Measurements from ENCODE around the gene WWOX.

The WWOX gene

GRCh38 chr16:79099716-79100115 is 1000.3 kb downstream of the WWOX start:
- DNase-seq (ENCODE audit: low read depth in 2 of 2): no peak
- H3K4me3 ChIP-seq (replicated peaks in 1 of 2; ENCODE audit: low read depth in 2 of 2, low read length in 2 of 2): no peak overlapping the region
- TF ChIP-seq, protein P1, sequence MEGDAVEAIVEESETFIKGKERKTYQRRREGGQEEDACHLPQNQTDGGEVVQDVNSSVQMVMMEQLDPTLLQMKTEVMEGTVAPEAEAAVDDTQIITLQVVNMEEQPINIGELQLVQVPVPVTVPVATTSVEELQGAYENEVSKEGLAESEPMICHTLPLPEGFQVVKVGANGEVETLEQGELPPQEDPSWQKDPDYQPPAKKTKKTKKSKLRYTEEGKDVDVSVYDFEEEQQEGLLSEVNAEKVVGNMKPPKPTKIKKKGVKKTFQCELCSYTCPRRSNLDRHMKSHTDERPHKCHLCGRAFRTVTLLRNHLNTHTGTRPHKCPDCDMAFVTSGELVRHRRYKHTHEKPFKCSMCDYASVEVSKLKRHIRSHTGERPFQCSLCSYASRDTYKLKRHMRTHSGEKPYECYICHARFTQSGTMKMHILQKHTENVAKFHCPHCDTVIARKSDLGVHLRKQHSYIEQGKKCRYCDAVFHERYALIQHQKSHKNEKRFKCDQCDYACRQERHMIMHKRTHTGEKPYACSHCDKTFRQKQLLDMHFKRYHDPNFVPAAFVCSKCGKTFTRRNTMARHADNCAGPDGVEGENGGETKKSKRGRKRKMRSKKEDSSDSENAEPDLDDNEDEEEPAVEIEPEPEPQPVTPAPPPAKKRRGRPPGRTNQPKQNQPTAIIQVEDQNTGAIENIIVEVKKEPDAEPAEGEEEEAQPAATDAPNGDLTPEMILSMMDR (IDR thresholded peaks at IDR 0.05; ENCODE audit: low read depth, low read length): no peak

GRCh38 chr16:79100447-79100846 is 1001.0 kb downstream of the WWOX start:
- TF ChIP-seq, protein P1 (IDR thresholded peaks at IDR 0.05; ENCODE audit: low read depth, low read length): no peak
- DNase-seq (ENCODE audit: low read depth in 2 of 2): no peak
- H3K4me3 ChIP-seq (replicated peaks in 1 of 2; ENCODE audit: low read depth in 2 of 2, low read length in 2 of 2): no peak overlapping the region

- DNase-seq (ENCODE audit: low read depth in 2 of 2): no peak
- H3K4me3 ChIP-seq (replicated peaks in 1 of 2; ENCODE audit: low read depth in 2 of 2, low read length in 2 of 2): no peak overlapping the region
- TF ChIP-seq, protein P1 (IDR thresholded peaks at IDR 0.05; ENCODE audit: low read depth, low read length): no peak
These were observed 1002.0 kb downstream of the WWOX start for GRCh38 chr16:79101491-79101890.

DNA sequence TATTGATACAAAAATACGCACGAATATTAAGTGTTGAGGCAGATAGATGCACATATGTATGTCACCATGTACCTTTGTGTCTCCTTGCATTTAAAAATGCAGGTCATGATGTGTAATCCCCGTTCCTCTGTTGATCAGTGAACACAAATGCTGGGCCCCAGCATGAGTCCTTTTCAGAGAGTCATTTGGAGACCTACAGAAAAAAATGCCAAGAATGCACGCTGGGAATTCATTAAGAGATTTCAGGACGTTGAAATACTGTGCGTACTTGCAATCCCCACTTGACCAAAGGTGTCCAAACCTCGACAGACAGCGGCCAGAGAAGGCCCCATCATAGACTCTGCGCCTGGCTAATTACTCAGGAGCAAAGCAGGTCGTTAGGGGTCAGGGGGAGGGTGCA is 1005.1 kb downstream of the WWOX start:
- TF ChIP-seq, protein P1 (IDR thresholded peaks at IDR 0.05; ENCODE audit: low read depth, low read length): no peak
- H3K4me3 ChIP-seq (replicated peaks in 1 of 2; ENCODE audit: low read depth in 2 of 2, low read length in 2 of 2): no peak overlapping the region
- DNase-seq (ENCODE audit: low read depth in 2 of 2): no peak

- TF ChIP-seq, protein P1 (IDR thresholded peaks at IDR 0.05; ENCODE audit: low read depth, low read length): no peak
These were observed 1007.8 kb downstream of the WWOX start for GRCh38 chr16:79107301-79107700.

GRCh38 chr16:79109771-79110170 is 1010.3 kb downstream of the WWOX start:
- H3K4me3 ChIP-seq (replicated peaks in 1 of 2; ENCODE audit: low read depth in 2 of 2, low read length in 2 of 2): no peak overlapping the region
- TF ChIP-seq, protein P1 (IDR thresholded peaks at IDR 0.05; ENCODE audit: low read depth, low read length): no peak
- no peak for DNase-seq (ENCODE audit: low read depth in 2 of 2)

More at GRCh38 chr16:79107301-79107700, 1007.8 kb downstream of the WWOX start:
- DNase-seq (ENCODE audit: low read depth in 2 of 2): no peak
- no peak overlapping the region for H3K4me3 ChIP-seq (replicated peaks in 1 of 2; ENCODE audit: low read depth in 2 of 2, low read length in 2 of 2)

GRCh38 chr16:79110242-79110641 is 1010.8 kb downstream of the WWOX start:
- no peak overlapping the region for H3K4me3 ChIP-seq (replicated peaks in 1 of 2; ENCODE audit: low read depth in 2 of 2, low read length in 2 of 2)
- TF ChIP-seq, protein P1 (IDR thresholded peaks at IDR 0.05; ENCODE audit: low read depth, low read length): no peak
- no peak for DNase-seq (ENCODE audit: low read depth in 2 of 2)
